GM18951 (cell line): ENCODE results near the gene LRRC41.
A peak's percentile ranks its signal among the peaks of the same experiment; 100 is the strongest.
"Not testable (repeated sequence)": the region's sequence is repeated elsewhere in the genome, so short reads cannot be mapped to it uniquely, and the experiment has no call there.

ENCODE experiments used
- POLR2A ChIP-seq: IDR thresholded peaks from 4 replicates; pipeline ENCODE4 v1.6.1; 2011; ENCODE audit warnings: mild to moderate bottlenecking; ENCODE audit not compliant: insufficient read length, insufficient read depth; ENCODE audit errors: extremely low read depth
- in situ Hi-C: fragments of 300-500 bp; cut with MboI; formaldehyde crosslinking; loops from one replicate; pipeline ENCODE4 v1.12.0; 2022; ENCODE audit warnings: low sequenced_read_pairs, mixed read lengths, inconsistent platforms; ENCODE audit not compliant: unreplicated experiment

The LRRC41 gene, protein sequence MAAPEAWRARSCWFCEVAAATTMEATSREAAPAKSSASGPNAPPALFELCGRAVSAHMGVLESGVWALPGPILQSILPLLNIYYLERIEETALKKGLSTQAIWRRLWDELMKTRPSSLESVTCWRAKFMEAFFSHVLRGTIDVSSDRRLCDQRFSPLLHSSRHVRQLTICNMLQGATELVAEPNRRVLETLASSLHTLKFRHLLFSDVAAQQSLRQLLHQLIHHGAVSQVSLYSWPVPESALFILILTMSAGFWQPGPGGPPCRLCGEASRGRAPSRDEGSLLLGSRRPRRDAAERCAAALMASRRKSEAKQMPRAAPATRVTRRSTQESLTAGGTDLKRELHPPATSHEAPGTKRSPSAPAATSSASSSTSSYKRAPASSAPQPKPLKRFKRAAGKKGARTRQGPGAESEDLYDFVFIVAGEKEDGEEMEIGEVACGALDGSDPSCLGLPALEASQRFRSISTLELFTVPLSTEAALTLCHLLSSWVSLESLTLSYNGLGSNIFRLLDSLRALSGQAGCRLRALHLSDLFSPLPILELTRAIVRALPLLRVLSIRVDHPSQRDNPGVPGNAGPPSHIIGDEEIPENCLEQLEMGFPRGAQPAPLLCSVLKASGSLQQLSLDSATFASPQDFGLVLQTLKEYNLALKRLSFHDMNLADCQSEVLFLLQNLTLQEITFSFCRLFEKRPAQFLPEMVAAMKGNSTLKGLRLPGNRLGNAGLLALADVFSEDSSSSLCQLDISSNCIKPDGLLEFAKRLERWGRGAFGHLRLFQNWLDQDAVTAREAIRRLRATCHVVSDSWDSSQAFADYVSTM

DNA sequence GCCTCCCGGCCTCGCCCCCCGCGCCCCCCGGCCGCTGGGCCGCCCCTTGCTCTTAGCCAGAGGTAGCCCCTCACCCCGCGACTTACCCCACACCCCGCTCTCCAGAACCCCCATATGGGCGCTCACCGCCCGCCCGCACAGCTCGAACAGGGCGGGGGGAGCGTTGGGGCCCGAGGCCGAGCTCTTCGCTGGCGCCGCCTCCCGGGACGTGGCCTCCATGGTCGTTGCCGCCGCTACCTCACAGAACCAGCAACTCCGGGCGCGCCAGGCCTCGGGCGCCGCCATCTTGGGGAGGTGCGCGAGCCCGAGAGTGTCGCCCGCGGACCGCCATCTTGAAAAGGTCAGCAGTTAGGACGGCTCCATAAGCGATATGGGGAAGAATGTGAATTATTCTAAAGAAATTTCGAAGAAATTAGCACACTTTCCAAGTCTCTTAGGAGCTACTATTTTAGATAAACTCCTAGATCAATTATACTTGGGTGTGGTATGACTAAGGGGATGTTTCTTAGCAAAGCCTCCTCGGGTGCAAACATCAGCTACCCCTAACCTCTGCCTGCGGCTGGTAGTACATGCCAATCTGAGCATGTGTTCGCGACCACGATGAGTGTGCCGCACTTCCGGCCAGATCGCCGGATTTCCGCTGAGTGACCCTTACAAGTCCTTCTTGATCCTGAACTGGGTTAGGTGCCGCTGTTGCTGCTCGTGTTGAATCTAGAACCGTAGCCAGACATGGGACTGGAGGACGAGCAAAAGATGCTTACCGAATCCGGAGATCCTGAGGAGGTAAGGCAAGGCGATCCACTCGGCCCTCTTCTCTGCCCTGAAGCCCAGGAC is at the start of gene LRRC41, which contains the start of gene UQCRH:
Gene LRRC41 (minus strand): TSS at position 579 of the 834 bp plus-strand sequence. CDS start 294 bp downstream, at position 285.
Gene UQCRH (plus strand): TSS at position 661 of the 834 bp plus-strand sequence. CDS start 69 bp downstream, at position 730.
- peak; percentile 74 for TF ChIP-seq POLR2A
- in situ Hi-C loops: no loop called here

DNA sequence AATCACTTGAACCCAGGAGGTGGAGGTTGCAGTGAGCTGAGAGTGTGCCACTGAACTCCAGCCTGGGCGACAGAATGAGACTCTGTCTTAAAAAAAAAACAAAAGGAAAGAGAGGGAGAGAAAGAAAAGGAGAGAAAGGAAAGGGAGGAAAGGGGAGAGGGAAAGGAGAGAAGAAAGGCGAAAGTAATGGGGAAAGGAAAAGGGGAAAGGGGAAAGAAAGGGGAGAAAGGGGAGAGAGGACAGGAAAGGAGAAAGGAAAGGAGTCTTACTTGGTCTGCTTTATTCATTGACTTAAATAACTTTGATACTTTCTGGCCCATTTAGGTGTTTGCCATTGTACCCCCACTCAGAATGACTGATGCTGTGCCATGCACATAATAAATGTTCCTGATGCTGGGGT is 48.9 kb upstream of the LRRC41 start:
- in situ Hi-C loops: no loop called here
- TF ChIP-seq POLR2A: no peak

GRCh38 chr1:46345281-46345680 is 41.9 kb upstream of the LRRC41 start:
- TF ChIP-seq POLR2A: no peak
- in situ Hi-C loops: no loop called here

- in situ Hi-C loops: loop anchor here (5.0 kb wide), 1 partner anchor 47 kb away; no protein-coding TSS in a partner anchor
- no peak for TF ChIP-seq POLR2A
Measured at GRCh38 chr1:46344481-46344880, 41.1 kb upstream of the LRRC41 start.

- no peak for TF ChIP-seq POLR2A
- in situ Hi-C loops: loop anchor here (5.0 kb wide), 1 partner anchor 46 kb away; no protein-coding TSS in a partner anchor
Measured at GRCh38 chr1:46343705-46344104, 40.3 kb upstream of the LRRC41 start.

DNA sequence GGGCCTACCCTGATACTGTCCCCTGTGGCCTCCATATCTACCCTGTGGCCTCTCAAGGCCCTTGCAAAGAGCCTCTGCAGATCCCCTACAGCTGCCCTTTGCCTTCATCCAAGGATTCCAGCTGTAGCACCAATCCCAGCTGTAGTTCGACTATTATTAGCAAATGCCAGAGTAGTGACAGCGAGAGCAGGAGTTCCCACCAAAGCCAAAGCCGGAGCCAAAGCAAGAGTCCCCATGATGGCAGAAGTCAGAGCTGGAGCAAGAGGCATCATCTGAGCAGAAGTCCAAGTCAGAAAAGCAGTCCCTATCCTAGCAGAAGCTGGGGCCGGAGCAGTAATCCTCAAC is 39.9 kb upstream of the LRRC41 start:
- no peak for TF ChIP-seq POLR2A
- in situ Hi-C loops: loop anchor here (5.0 kb wide), 1 partner anchor 46 kb away; no protein-coding TSS in a partner anchor

GRCh38 chr1:46342677-46343350 is 39.4 kb upstream of the LRRC41 start:
- TF ChIP-seq POLR2A: no peak
- in situ Hi-C loops: loop anchor here (5.0 kb wide), 1 partner anchor 46 kb away; no protein-coding TSS in a partner anchor

DNA sequence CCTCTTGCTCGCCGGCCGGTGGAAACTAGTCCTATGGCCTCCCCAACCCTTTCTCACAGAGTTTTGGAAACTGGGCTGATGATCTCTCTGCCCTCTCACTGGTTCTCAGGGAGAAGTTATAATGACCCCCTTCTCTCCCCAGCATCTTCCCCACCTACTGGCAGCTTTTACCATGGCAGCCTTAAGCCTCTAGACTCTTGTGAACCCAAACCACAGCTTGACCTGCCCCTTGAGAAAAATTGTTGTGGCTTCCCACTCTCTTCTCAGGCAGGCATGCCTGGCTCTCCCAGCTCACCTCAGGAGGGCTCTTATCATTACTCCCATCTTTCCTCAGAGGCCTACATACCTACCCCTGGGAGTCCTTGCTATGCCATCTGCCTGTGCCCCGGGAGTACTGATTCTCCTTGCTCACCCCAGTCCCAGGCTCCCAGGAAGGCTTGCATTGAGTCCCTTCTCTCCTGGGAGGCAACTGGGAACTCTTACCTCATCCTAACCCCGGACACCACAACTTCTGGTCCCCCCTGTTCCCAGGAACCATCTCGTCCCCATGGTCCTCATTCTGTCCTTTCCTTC is 38.8 kb upstream of the LRRC41 start:
- TF ChIP-seq POLR2A: no peak
- in situ Hi-C loops: loop anchor here (5.0 kb wide), 1 partner anchor 45 kb away; no protein-coding TSS in a partner anchor

- in situ Hi-C loops: loop anchor here (5.0 kb wide), 1 partner anchor 44 kb away; no protein-coding TSS in a partner anchor
- TF ChIP-seq POLR2A: no peak
Measured at GRCh38 chr1:46341222-46342083, 38.0 kb upstream of the LRRC41 start.

DNA sequence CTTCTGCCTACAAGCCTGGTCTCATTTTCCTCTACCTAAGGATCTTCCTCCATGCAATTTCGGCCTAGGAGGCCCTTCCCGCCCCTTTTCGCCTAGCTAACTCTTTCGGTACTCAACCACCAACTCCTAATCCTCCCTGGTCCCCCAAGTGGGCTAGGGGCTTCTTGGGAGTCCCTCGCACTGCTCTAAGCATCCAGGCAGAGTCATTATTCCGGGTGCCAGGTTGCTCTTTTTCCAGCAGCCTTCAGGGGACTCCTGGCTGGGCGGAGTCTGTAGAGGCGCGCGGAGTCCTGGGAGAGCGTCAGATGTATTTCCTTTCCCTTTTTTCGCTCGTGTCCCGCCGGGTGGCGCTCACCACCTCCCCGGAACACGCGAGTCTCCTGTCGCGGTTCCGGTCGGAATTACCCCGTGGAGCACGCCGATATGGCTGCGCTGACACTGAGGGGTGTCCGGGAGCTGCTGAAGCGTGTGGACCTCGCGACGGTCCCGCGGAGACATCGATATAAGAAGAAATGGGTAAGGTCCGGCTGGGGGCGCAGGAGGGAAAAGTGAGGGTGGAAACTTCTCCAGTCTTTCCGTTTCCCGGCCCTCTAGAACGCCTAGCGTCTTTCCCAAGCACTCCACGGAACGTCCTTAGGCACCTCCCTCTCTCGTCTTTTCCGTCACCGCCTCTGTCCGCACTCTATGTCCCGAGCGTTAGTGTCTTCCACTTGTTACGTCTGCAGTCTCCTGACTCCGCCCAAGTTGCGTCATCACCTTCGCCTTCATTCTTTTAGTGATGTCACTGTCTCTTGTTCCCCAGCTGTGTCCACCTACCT is 37.2 kb upstream of the LRRC41 start, which contains the start of gene NSUN4:
Gene NSUN4 (plus strand): TSS at position 404 of the 818 bp plus-strand sequence. CDS start 20 bp downstream, at position 424.
- in situ Hi-C loops: loop anchor here (5.0 kb wide), 1 partner anchor 43 kb away; no protein-coding TSS in a partner anchor
- peak; percentile 80 for TF ChIP-seq POLR2A

DNA sequence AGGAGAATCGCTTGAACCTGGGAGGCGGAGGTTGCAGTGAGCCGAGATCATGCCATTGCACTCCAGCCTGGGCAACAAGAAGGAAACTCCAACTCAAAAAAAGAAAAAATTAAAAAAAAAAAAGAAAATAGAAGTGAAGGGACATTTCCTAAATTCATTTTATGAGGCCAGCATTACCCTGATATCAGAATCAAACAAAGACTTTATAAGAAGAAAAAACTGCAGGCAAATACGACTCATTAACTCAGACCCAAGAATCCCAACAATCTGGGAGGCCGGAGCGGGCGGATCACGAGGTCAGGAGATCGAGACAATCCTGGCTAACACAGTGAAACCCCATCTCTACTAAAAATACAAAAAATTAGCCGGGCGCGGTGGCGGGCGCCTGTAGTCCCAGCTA is 34.0 kb upstream of the LRRC41 start:
- in situ Hi-C loops: not testable (repeated sequence)
